ENCODE data around the gene CCDC89.

DNA sequence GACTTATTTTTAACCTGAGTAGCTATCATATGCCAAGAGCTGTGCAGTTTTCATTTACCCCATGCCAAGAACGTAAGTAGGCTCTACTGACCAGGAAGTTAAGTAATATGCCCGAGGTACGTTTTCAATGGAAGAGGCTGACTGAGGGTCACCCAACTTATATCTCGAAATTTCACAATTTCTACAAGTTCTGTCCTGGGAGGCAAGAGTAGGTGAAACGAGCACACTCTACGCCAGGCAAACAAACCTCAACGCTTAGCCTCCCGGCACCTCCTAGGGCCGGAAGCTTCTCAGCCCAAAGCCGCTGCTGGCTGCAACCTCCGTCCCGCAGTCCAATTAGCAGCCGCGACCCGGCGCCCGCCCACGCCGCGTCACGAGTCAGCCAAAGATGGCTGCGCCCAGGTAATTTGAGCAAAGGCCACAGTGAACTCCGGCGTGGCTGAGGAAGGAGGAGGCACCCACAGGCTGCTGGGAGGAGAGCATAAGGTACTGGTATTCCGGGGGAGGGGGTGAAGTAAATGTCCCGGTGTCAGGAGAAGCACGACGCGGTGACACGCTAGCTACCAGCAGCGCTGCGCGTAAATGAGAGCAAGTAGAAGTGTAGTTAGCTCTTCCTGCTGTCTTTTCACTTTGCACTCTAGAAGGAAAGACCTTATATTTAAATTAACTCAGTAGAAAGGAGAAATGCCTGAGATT, 38.2 kb downstream of the CCDC89 start, which contains the start of gene TMEM126A:
- TF ChIP-seq EZH2phosphoT487 (IDR thresholded peaks at IDR 0.05; ENCODE audit: unreplicated experiment) (no peak), POLR2AphosphoS5 (IDR thresholded peaks at IDR 0.05; ENCODE audit: low read depth) (peak; percentile 92), CTCF (conservative IDR thresholded peaks at IDR 0.05; ENCODE audit: low read depth in 2 of 2) (no peak)

Data from GM23338 (cell line).